K562 (cell line): ENCODE results near the gene LARP7. TPM values are rescaled to one million over a fixed set of nuclear protein-coding genes. Genes with fewer than 3 reads are reported as not detected.
"Not testable (repeated sequence)": the region's sequence is repeated elsewhere in the genome, so short reads cannot be mapped to it uniquely, and the experiment has no call there.

Experiments
- ATAC-seq: fragments of 200-7000 bp; cut with Tn5 transposase; 3 replicates; pipeline ENCODE4 v1.9.1; 2020; ENCODE audit warnings: moderate library complexity
- BruUV-seq: library from RNA; stranded (reverse); fragments of 400-500 nt; replicated peaks from 2 replicates; lab custom pipeline; 2021; lab: Mats Ljungman, UMichigan
- CTCF ChIA-PET: fragments of 300-600 bp; formaldehyde crosslinking; extraction: SDS; loops from one replicate; lab custom pipeline; 2021; ENCODE audit warnings: low intra/inter-chr PET ratio; lab: Yijun Ruan, JAX
- POLR2A ChIA-PET: fragments of 300-600, 350-650 bp; sonication (Branson Sonifier 250); formaldehyde crosslinking; extraction: SDS; loops from one replicate; lab custom pipeline; 2021; ENCODE audit warnings: antibody characterized with exemption, inconsistent platforms; lab: Yijun Ruan, JAX
- DNase-seq, 4 experiments: peaks; one replicate each; pipeline versions ENCODE4 v3.0.0 to v3.0.0-alpha.2; 2011 to 2018; ENCODE audit warnings: low spot score in 3 of 4, mixed read lengths in 3 of 4; ENCODE audit errors: extremely low read depth in 1 of 4
- FAIRE-seq: peaks from 2 replicates; lab custom pipeline; 2011; peaks lifted over from hg19 to GRCh38; lab: Jason Lieb, UNC
- H2AFZ ChIP-seq: 2 replicates; pipeline ENCODE4 v1.6.0; 2011; ENCODE audit warnings: low read depth, low read length, control low read depth, inconsistent platforms
- H3K27ac ChIP-seq: fragments of 200-600 bp; 3 replicates; pipeline ENCODE4 v1.8.0; 2011; ENCODE audit warnings: low read depth, mild to moderate bottlenecking, control low read depth, inconsistent platforms, low read length, moderate library complexity, mixed read lengths; ENCODE audit errors: extremely low read depth
- H3K27me3 ChIP-seq, 2 experiments: fragments of 300-600 bp in 1 of 2; 2 replicates in 1 of 2; 3 replicates in 1 of 2; pipeline versions ENCODE4 v1.6.0 to v1.8.0; 2011; ENCODE audit warnings: inconsistent platforms in 2 of 2, low read length in 2 of 2, mild to moderate bottlenecking in 1 of 2, mixed read lengths in 1 of 2, moderate library complexity in 1 of 2; ENCODE audit not compliant: control insufficient read depth in 2 of 2, insufficient read depth in 2 of 2
- H3K36me3 ChIP-seq: fragments of 300-600 bp; 3 replicates; pipeline ENCODE4 v1.8.0; 2011; ENCODE audit warnings: mild to moderate bottlenecking, low read length, inconsistent platforms; ENCODE audit not compliant: control insufficient read depth, insufficient read depth
- H3K4me1 ChIP-seq, 2 experiments: fragments of 200-600 bp in 1 of 2; replicated peaks in 1 of 2; 2 replicates in 1 of 2; 3 replicates in 1 of 2; pipeline versions ENCODE4 v1.5.1 to v1.8.0; 2011; ENCODE audit warnings: inconsistent platforms in 2 of 2, low read length in 2 of 2, mild to moderate bottlenecking in 1 of 2, mixed read lengths in 1 of 2, moderate library complexity in 1 of 2; ENCODE audit not compliant: control insufficient read depth in 2 of 2, insufficient read depth in 2 of 2
- H3K4me2 ChIP-seq: 2 replicates; pipeline ENCODE4 v1.6.1; 2011; ENCODE audit warnings: low read length, control low read depth, inconsistent platforms, mixed read lengths; ENCODE audit not compliant: insufficient read depth
- H3K4me3 ChIP-seq: fragments of 200-600 bp; sonication (generic), shearing (Covaris generic); 2 replicates; pipeline ENCODE4 v1.5.1; 2016; ENCODE audit warnings: control low read depth, inconsistent platforms
- H3K79me2 ChIP-seq: fragments of 200-600 bp; 3 replicates; pipeline ENCODE4 v1.8.0; 2011; ENCODE audit warnings: low read length, inconsistent platforms; ENCODE audit not compliant: control insufficient read depth, insufficient read depth
- H3K9ac ChIP-seq, 2 experiments: 2 replicates each; pipeline versions ENCODE4 v1.6.0 to v1.6.1; 2011; ENCODE audit warnings: low read depth in 2 of 2, low read length in 2 of 2, control low read depth in 1 of 2, inconsistent platforms in 1 of 2, mild to moderate bottlenecking in 1 of 2, mixed read lengths in 1 of 2; ENCODE audit not compliant: insufficient read depth in 1 of 2
- H3K9me1 ChIP-seq: one replicate; pipeline ENCODE4 v1.6.0; 2011; ENCODE audit warnings: inconsistent platforms, mild to moderate bottlenecking, low read length, moderate library complexity; ENCODE audit not compliant: control insufficient read depth, insufficient read depth
- H3K9me3 ChIP-seq: replicated peaks from 2 replicates; pipeline ENCODE4 v1.5.1; 2011; ENCODE audit warnings: low read depth, low read length, inconsistent platforms; ENCODE audit not compliant: control insufficient read depth, insufficient read depth
- H4K20me1 ChIP-seq: replicated peaks from 2 replicates; pipeline ENCODE4 v1.6.1; 2011; ENCODE audit warnings: low read length, inconsistent platforms, mixed read lengths; ENCODE audit not compliant: control insufficient read depth, insufficient read depth
- ARNT ChIP-seq, 2 experiments: fragments of 450-650 bp; IDR thresholded peaks; 2 replicates each; pipeline ENCODE4 v1.6.1; 2016; ENCODE audit warnings: mild to moderate bottlenecking in 1 of 2
- HEY1 ChIP-seq: fragments of 250-450 bp; sonication (Bioruptor Pico); IDR thresholded peaks from 2 replicates; pipeline ENCODE4 v1.5.0; 2020; ENCODE audit warnings: mild to moderate bottlenecking, moderate library complexity, borderline replicate concordance
- HINFP ChIP-seq: fragments of 450-650 bp; conservative IDR thresholded peaks from 2 replicates; pipeline ENCODE4 v1.6.1; 2016; ENCODE audit warnings: missing genetic modification characterization, low read depth, mild to moderate bottlenecking, control low read depth, missing compliant biosample characterization
- KDM4B ChIP-seq, 2 experiments: fragments of 450-650 bp in 1 of 2; sonication (generic) in 1 of 2; IDR thresholded peaks; 2 replicates each; pipeline ENCODE4 v1.6.1; 2016 to 2017; ENCODE audit warnings: borderline replicate concordance in 2 of 2, antibody characterized with exemption in 1 of 2, low read depth in 1 of 2, mild to moderate bottlenecking in 1 of 2
- LEF1 ChIP-seq: fragments of 450-650 bp; IDR thresholded peaks from 2 replicates; pipeline ENCODE4 v1.6.1; 2016; ENCODE audit warnings: mild to moderate bottlenecking
- PHF8 ChIP-seq: fragments of 200-600 bp; sonication (generic); IDR thresholded peaks from 2 replicates; pipeline ENCODE4 v1.6.1; 2012; ENCODE audit warnings: mixed run types, mild to moderate bottlenecking, inconsistent platforms, low read length, moderate library complexity, borderline replicate concordance
- SMAD1 ChIP-seq: fragments of 150-350 bp; IDR thresholded peaks from 2 replicates; pipeline ENCODE4 v1.6.1; 2014; ENCODE audit warnings: low read length, low read depth; ENCODE audit not compliant: partially characterized antibody
- ZBTB5 ChIP-seq: fragments of 450-650 bp; IDR thresholded peaks from 2 replicates; pipeline ENCODE4 v1.6.1; 2017; ENCODE audit warnings: antibody characterized with exemption
- WGBS: fragments of 100-300 bp; shearing (Covaris generic); methylation state at CpG from one replicate; pipeline ENCODE4 v1.1.6; 2016; ENCODE audit warnings: low coverage, mixed read lengths; ENCODE audit not compliant: insufficient coverage; ENCODE audit errors: missing lambda C conversion rate; 5-methylcytosine and 5-hydroxymethylcytosine counted together
- in situ Hi-C: fragments of 300-500 bp; cut with MboI; formaldehyde crosslinking; loops from 4 replicates; pipeline ENCODE4 v1.15.0; 2018; ENCODE audit warnings: inconsistent platforms, mixed read lengths
- intact Hi-C: fragments of 100-400 bp; cut with micrococcal nuclease; formaldehyde crosslinking; loops from 2 replicates; pipeline ENCODE4 v1.14.2; 2022
- polyA plus RNA-seq, 8 experiments: library from polyadenylated mRNA; depleted of rRNA in 4 of 8; stranded (reverse) in 5 of 8; unstranded in 3 of 8; fragments of >200 nt; fragmentation: Nextera tagmentation in 2 of 8; fragmentation: Illumina TruSeq in 1 of 8; extraction: Ambion mirVana in 2 of 8; extraction: Trizol in 1 of 8; gene quantifications; 2 replicates each; pipeline versions ENCODE4 v1.2.1 to v1.2.3, GENCODE V29; 2011 to 2014; ENCODE audit warnings: inconsistent platforms in 1 of 8, missing spikeins in 1 of 8
- total RNA-seq, 7 experiments: library from RNA; depleted of rRNA in 6 of 7; stranded (reverse); fragments of >200 nt in 6 of 7; fragmentation: Illumina TruSeq in 2 of 7; extraction: Trizol in 2 of 7; gene quantifications; 2 replicates each; pipeline versions ENCODE4 v1.2.1 to v1.2.3, GENCODE V29; 2011 to 2021; ENCODE audit warnings: low replicate concordance in 1 of 7
- TF ChIP-seq, protein P1 (sequence below): fragments of 250-450 bp; sonication (Bioruptor Pico); IDR thresholded peaks from 2 replicates; pipeline ENCODE4 v1.4.0; 2020

The LARP7 gene
- total and polyA plus RNA-seq, 9 of the 15 experiments (the other 6 are each of a cell fraction or from before 2014, with no cell fraction given) = 30.1 to 76.9 (median 56.0) TPM

DNA sequence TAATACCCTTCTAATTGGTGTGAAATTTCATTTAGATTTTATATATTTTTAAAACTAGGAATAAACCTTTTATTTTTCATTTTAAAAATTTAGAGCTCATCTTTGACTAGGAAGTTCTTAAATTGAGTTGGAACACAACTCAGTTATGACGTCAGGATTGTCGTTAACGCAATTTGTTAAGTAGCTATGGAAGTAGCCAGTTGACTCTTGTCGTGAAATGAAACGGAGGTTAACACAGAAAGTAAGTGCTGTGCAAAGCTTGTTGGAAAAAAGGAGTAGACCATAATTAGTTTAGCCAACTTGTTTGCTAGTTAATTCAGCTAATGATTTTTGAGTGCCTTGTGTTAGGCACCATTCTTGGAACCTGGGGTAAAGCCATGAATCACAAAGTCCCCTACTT is 18.3 kb downstream of the LARP7 start (continued):
- no peak for TF ChIP-seq ZBTB5
- no peak for TF ChIP-seq ARNT (IDR thresholded peaks at IDR 0.05)
- TF ChIP-seq KDM4B (IDR thresholded peaks at IDR 0.05; ENCODE audit: borderline replicate concordance in 2 of 2, low read depth in 1 of 2) = no peak
- no peak for TF ChIP-seq PHF8
- TF ChIP-seq, protein P1, sequence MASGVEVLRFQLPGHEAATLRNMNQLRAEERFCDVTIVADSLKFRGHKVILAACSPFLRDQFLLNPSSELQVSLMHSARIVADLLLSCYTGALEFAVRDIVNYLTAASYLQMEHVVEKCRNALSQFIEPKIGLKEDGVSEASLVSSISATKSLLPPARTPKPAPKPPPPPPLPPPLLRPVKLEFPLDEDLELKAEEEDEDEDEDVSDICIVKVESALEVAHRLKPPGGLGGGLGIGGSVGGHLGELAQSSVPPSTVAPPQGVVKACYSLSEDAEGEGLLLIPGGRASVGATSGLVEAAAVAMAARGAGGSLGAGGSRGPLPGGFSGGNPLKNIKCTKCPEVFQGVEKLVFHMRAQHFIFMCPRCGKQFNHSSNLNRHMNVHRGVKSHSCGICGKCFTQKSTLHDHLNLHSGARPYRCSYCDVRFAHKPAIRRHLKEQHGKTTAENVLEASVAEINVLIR (CRISPR knock-in tag) = no peak
- no peak for TF ChIP-seq HINFP
- TF ChIP-seq LEF1 = no peak
- no peak for TF ChIP-seq HEY1
- TF ChIP-seq SMAD1 = no peak
- TF ChIP-seq, all 486 proteins: peak for 0

- ATAC-seq, CTCF ChIA-PET, FAIRE-seq: not testable (repeated sequence)
Measured at GRCh38 chr4:112656115-112656514, 19.2 kb downstream of the LARP7 start.

More at GRCh38 chr4:112656115-112656514, 19.2 kb downstream of the LARP7 start:
- POLR2A ChIA-PET, BruUV-seq, H3K27me3 ChIP-seq, H3K9me1 ChIP-seq, H3K27ac ChIP-seq, in situ Hi-C loops, H2AFZ ChIP-seq, H3K4me1 ChIP-seq, H3K4me3 ChIP-seq, H4K20me1 ChIP-seq, H3K9me3 ChIP-seq, DNase-seq, H3K79me2 ChIP-seq, intact Hi-C loops, H3K9ac ChIP-seq, H3K4me2 ChIP-seq: not testable (repeated sequence)
- WGBS = 82% methylated on average over 5 of the region's 5 CpGs
- H3K36me3 ChIP-seq = peaks cover 56% of the 10 kb centered on the region
